Measurements from ENCODE around the gene HOXC12. TPM values are rescaled to one million over a fixed set of nuclear protein-coding genes. Genes with fewer than 3 reads are reported as not detected.

HOXC12 gene
- total RNA-seq, 6 experiments from 2014 or later = not detected

- Histone ChIP-seq H3K36me3 (no peaks in the 10 kb centered on the region), H3K4me3 (no peak overlapping the region), H3K4me1 (peaks cover 0 to 18% (median 2%) of the 10 kb centered on the region in 4 donors), H3K9me3 (no peaks in the 10 kb centered on the region), H3K27me3 (peaks cover 4 to 69% of the 10 kb centered on the region in 2 donors), H3K27ac (no peak overlapping the region)
- intact Hi-C loops (cut with DNase I) = no loop called here
- ATAC-seq (no peak), DNase-seq (no peak)
- WGBS (ENCODE audit: insufficient coverage, low coverage, low lambda C conversion rate, missing lambda C conversion rate) = 1% methylated on average over 6 of the region's 8 CpGs
- no peak for TF ChIP-seq CTCF (IDR thresholded peaks at IDR 0.05)
- TF ChIP-seq POLR2A (IDR thresholded peaks at IDR 0.05) = no peak
Observed at GRCh38 chr12:53991077-53991460, 36.4 kb downstream of the HOXC12 start.

GRCh38 chr12:53992377-53992889 is 37.7 kb downstream of the HOXC12 start:
- ATAC-seq (no peak), DNase-seq (no peak)
- H3K27ac ChIP-seq = no peak overlapping the region
- TF ChIP-seq POLR2A (IDR thresholded peaks at IDR 0.05) = no peak
- no peak for TF ChIP-seq CTCF (IDR thresholded peaks at IDR 0.05)
- intact Hi-C loops (cut with DNase I) = no loop called here
- peaks cover 3 to 68% of the 10 kb centered on the region in 2 donors for H3K27me3 ChIP-seq
- WGBS (ENCODE audit: insufficient coverage, low coverage, low lambda C conversion rate, missing lambda C conversion rate) = 23% methylated on average over 7 of the region's 7 CpGs
- no peak overlapping the region for H3K4me3 ChIP-seq
- no peaks in the 10 kb centered on the region for H3K9me3 ChIP-seq
- no peaks in the 10 kb centered on the region for H3K36me3 ChIP-seq
- H3K4me1 ChIP-seq = peaks cover 0 to 17% (median 2%) of the 10 kb centered on the region in 4 donors

DNA sequence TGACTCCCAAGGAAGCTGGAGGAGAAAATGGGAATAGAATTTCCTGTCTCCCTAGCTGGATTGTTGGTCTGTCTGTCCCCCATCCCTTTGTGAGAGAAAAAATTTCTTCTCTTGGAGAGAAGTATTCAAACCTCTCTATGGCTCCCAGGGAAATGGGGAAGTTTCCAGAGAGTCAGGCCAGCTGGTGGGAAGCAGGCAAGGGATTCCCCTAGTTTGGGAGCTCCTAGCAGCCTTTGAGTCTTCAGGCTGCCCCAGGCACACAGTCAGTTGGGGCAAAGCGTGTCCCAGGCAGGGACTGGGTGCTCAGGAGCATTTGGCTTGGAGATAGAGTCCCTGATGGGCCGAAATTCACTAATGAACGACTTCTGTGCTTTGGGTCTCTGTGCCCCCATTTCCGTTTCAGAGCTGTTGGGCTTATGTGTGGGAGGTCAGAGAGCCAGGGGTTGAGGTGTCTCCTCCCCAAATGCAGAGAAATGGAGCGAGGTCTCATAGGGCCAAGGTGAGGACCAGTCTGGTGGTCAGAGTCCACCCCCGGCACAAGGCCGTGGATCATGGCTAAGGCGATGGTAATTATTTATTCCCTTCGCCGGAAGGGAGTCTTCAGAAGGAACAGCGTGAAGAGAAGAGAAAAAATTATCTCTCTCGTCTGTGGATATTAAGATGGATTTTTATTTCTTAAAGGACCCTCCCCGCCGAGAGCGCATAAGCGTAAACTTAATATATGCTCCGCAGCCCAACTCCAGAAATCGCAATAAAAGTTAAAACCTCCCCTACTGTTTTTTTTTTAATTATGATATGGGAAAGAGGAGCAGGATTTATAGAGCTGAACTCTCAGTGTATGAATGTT is 38.7 kb downstream of the HOXC12 start:
- DNase-seq (no peak), ATAC-seq (no peak)
- H3K4me3 ChIP-seq = no peak overlapping the region
- intact Hi-C loops (cut with DNase I) = no loop called here
- H3K27ac ChIP-seq = no peak overlapping the region
- H3K27me3 ChIP-seq = peaks cover 3 to 63% of the 10 kb centered on the region in 2 donors
- no peaks in the 10 kb centered on the region for H3K9me3 ChIP-seq
- WGBS (ENCODE audit: insufficient coverage, low coverage, low lambda C conversion rate, missing lambda C conversion rate) = 28% methylated on average over 17 of the region's 18 CpGs
- peaks cover 0 to 17% (median 2%) of the 10 kb centered on the region in 4 donors for H3K4me1 ChIP-seq
- no peaks in the 10 kb centered on the region for H3K36me3 ChIP-seq
- TF ChIP-seq POLR2A (IDR thresholded peaks at IDR 0.05) = no peak
- TF ChIP-seq CTCF (IDR thresholded peaks at IDR 0.05) = no peak

- no peaks in the 10 kb centered on the region for H3K9me3 ChIP-seq
- ATAC-seq = no peak
- no peak overlapping the region for H3K27ac ChIP-seq
- WGBS (ENCODE audit: insufficient coverage, low coverage, low lambda C conversion rate, missing lambda C conversion rate) = 12% methylated on average over 9 of the region's 19 CpGs
- no peak for DNase-seq
- no peaks in the 10 kb centered on the region for H3K36me3 ChIP-seq
- TF ChIP-seq POLR2A (IDR thresholded peaks at IDR 0.05) = no peak
- no peak for TF ChIP-seq CTCF (IDR thresholded peaks at IDR 0.05)
- peaks cover 3 to 60% of the 10 kb centered on the region in 2 donors for H3K27me3 ChIP-seq
- peaks cover 0 to 17% (median 2%) of the 10 kb centered on the region in 4 donors for H3K4me1 ChIP-seq
- H3K4me3 ChIP-seq = no peak overlapping the region
- intact Hi-C loops (cut with DNase I) = no loop called here
Observed at GRCh38 chr12:53994009-53994263, 39.2 kb downstream of the HOXC12 start.

Measured in right lobe of liver (tissue), 6 donors.